Mesodermal cell (in vitro differentiated cells): ENCODE data around the gene CTNS.

Experiments
- H3K27ac ChIP-seq: 2 replicates; pipeline ENCODE4 v1.7.0; 2013; ENCODE audit warnings: mild to moderate bottlenecking, low read depth, low read length, moderate library complexity; ENCODE audit not compliant: severe bottlenecking
- H3K36me3 ChIP-seq: 2 replicates; pipeline ENCODE4 v1.7.1; 2013; ENCODE audit warnings: mild to moderate bottlenecking, low read length, moderate library complexity; ENCODE audit not compliant: control insufficient read depth, insufficient read depth
- H3K4me1 ChIP-seq: one replicate; pipeline ENCODE4 v1.7.1; 2013; ENCODE audit warnings: mild to moderate bottlenecking, low read length; ENCODE audit not compliant: insufficient read depth, control insufficient read depth, poor library complexity, severe bottlenecking
- H3K4me3 ChIP-seq: 2 replicates; pipeline ENCODE4 v1.7.0; 2013; ENCODE audit warnings: low read length, control low read depth, mild to moderate bottlenecking; ENCODE audit not compliant: insufficient read depth, poor library complexity, severe bottlenecking; ENCODE audit errors: extremely low read depth
- H3K9me3 ChIP-seq: 2 replicates; pipeline ENCODE4 v1.7.1; 2013; ENCODE audit warnings: mild to moderate bottlenecking, low read length, moderate library complexity; ENCODE audit not compliant: control insufficient read depth
- WGBS, 2 experiments: methylation state at CpG; one replicate each; pipeline ENCODE4 v1.1.5; 2013; ENCODE audit warnings: missing lambda C conversion rate in 2 of 2; ENCODE audit not compliant: insufficient coverage in 2 of 2; 5-methylcytosine and 5-hydroxymethylcytosine counted together

Gene CTNS

DNA sequence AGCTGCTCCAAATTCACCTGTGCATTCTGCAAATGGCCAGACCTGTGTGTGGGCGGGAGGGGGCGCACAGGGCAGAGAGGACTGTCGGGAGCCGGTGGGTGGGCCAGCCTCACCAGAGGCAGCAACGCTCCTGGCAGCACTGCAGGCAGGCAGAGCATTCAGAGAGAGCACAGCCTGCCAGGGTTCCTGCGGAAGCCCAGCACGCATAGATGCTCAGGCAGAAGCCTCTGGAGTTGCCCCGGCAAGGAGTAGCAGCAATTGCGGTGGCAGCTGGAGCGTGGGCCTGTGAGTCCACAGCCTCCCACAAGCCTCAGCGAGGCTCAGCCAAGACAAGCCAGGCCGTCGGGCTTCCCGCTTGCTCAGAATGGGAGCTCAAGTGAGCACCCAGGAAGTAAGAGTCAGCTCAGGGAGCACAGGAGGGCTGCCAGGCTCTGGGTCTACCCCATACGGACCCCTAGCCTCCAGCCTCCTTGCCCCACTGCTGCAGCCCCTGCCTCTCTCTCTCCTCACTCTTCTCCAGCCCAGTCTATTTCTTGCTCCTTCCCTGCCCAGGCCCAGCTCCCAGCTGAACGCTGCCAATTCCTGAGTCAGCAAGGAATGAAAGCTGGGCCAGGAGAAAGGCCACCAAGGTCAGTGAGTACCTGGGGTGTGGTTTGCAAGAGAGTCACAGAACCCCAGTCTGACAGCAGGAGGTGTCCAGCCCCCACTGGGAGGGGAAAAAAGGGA, 41.7 kb downstream of the CTNS start:
- 59 to 60% methylated on average over 14 to 16 of the region's 16 CpGs for WGBS, 2 experiments
- no peak overlapping the region for H3K4me3 ChIP-seq
- no peaks in the 10 kb centered on the region for H3K9me3 ChIP-seq
- no peak overlapping the region for H3K27ac ChIP-seq
- no peaks in the 10 kb centered on the region for H3K4me1 ChIP-seq
- H3K36me3 ChIP-seq: no peaks in the 10 kb centered on the region

DNA sequence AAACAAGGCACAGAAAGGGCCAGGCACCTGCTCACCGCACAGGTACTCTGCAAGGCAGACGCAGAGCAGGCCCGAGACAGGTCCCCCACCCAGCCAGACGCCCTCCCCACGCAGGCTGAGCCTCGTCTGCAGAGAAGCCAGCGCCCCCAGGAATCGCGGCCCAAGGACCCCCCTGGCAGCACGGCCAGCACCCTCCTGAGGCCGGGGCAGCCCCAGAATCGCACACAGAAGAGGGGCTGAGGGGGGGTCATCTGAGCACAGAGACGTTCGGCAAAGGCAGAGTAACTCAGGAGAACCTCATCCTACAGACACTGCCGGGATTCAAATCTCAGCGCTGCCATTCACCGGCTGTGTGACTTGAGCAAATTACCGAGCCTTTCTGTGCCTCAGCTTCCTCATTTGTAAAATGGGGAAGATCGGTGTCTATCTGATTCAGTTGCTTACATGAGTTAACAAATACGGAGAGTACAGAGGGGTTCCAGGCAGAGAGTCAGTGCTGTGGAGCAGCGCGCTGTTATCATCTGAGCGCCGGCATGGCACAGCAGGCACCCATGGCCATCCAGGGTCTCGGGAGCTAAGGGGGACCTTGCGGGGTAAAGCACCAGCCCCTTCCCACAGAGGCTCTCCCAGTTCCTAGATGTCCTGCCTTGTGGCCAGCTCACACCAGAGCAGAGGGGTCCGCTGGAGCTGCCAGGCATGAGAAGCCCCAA, 42.4 kb downstream of the CTNS start:
- WGBS, 2 experiments: 90 to 93% methylated on average over 21 to 26 of the region's 27 CpGs
- Histone ChIP-seq H3K9me3 (no peaks in the 10 kb centered on the region), H3K4me1 (no peaks in the 10 kb centered on the region)

DNA sequence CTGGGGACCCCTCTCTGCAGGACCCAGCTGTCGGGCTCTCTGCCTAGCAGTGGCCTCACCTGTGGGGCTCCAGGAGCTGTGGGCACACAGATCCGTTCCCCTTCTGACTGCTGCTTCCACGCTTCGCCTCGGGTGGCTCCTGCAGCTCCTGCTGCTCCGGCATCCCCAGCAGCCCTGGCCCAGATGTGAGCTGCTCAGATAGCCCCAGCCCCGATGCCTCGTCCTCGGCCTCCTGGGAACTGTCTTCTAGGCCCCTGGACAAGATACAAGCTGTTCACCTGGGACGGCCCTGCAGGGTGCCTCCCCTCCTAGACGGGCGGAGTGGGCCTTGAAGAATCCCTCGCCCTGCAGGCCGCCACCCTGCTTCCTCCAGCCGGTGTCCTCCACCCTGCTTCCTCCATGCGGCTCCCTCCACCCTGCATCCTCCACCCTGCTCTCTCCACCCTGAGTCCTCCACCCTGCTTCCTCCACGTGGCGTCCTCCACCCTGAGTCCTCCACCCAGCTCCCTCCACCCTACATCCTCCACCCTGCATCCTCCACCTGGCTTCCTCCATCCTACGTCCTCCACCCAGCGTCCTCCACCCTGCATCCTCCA, 43.1 kb downstream of the CTNS start:
- Histone ChIP-seq H3K4me3 (no peak overlapping the region), H3K4me1 (no peaks in the 10 kb centered on the region), H3K36me3 (no peaks in the 10 kb centered on the region), H3K27ac (no peak overlapping the region), H3K9me3 (no peaks in the 10 kb centered on the region)
- WGBS, 2 experiments: 87 to 89% methylated on average over 16 to 20 of the region's 20 CpGs

More for the DNA sequence above, 42.4 kb downstream of the CTNS start:
- no peaks in the 10 kb centered on the region for H3K36me3 ChIP-seq
- H3K27ac ChIP-seq: no peak overlapping the region
- no peak overlapping the region for H3K4me3 ChIP-seq

DNA sequence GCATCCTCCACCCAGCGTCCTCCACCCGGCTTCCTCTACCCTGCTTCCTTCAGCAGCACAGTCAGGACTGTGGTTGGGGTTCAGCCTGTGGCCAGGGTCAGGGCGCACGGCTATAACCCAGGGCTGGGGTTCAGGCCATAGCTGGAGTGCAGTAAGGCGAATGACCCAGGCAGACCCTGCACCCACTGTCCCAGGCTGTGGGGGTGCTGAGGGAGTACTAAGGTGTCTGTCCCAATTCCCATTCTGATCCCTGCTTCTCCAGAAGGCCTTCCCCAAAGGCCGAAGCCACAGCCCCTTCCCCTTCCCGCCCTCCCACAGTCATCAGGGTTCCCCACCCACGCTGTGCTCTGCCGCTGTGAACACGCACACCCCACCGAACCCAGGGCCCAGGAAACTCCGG, 44.5 kb downstream of the CTNS start:
- Histone ChIP-seq H3K4me1 (no peaks in the 10 kb centered on the region), H3K4me3 (no peak overlapping the region), H3K9me3 (no peaks in the 10 kb centered on the region), H3K36me3 (no peaks in the 10 kb centered on the region), H3K27ac (no peak overlapping the region)
- WGBS, 2 experiments: 90 to 94% methylated on average over 10 to 12 of the region's 12 CpGs

DNA sequence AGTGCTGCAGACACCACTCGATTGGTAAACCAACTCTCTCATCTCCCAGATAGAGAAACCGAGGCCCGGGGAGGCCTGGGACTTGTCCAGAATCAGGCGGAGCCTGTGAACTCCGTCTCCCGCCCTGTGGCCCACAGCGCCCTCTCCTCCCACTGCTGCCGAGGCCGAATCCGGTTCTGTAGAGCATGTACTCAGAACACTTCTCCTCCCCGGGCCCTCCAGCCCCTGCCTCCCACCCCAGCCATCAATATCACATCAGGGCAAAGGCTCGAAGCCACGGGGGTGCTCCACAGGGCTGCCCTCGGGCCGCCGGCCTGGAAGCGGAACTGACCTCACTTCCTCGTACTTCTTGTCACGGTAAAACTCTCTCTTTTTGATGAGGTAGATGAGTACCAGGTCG, 45.0 kb downstream of the CTNS start:
- Histone ChIP-seq H3K4me1 (no peaks in the 10 kb centered on the region), H3K4me3 (no peak overlapping the region), H3K36me3 (no peaks in the 10 kb centered on the region), H3K27ac (no peak overlapping the region), H3K9me3 (no peaks in the 10 kb centered on the region)
- WGBS, 2 experiments: 88 to 93% methylated on average over 13 to 20 of the region's 20 CpGs

DNA sequence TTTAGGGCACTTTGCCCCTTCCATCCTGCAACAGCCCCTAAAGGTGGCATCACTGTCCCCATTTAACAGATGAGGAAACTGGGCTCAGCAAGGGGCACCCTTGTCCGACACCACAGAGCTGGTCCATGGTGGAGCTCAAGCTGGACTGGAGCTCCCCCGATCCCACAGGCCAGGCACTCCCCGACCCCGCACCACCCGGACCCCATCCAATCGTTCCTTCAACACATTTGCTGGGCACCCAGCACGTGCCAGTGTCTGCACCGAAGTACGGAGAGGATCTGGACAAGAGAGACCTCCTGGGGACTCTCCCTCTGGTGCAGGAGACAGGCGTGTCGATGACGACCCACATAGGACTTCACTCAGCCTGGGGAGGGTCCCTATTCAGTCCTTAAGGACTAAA, 45.5 kb downstream of the CTNS start:
- 91 to 95% methylated on average over 7 to 10 of the region's 12 CpGs for WGBS, 2 experiments
- no peaks in the 10 kb centered on the region for H3K36me3 ChIP-seq
- H3K4me1 ChIP-seq: no peaks in the 10 kb centered on the region
- H3K9me3 ChIP-seq: no peaks in the 10 kb centered on the region
- no peak overlapping the region for H3K27ac ChIP-seq
- no peak overlapping the region for H3K4me3 ChIP-seq

DNA sequence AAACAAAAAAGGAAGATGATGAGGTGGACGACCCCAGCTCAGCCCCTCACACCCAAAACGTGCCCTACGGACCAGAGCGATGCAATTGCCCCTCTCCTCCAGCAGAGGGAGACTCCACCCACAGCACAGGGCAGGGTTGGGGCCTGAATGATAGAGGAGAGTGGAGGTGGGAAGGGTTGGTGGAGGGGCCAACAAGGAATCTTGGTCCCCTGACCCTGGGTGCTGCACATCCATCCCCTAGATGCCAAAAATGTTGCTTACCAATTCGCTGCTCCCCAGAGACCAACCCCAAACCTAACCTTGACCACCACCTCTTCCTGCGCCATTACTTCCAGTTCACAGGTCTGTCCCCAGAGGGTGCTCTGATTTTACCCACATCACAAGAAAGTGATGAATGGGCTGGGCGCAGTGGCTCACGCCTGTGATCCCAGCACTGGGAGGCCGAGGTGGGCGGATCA, 46.5 kb downstream of the CTNS start:
- Histone ChIP-seq H3K27ac (no peak overlapping the region), H3K36me3 (no peaks in the 10 kb centered on the region), H3K9me3 (no peaks in the 10 kb centered on the region), H3K4me3 (no peak overlapping the region), H3K4me1 (no peaks in the 10 kb centered on the region)
- 57 to 70% methylated on average over 6 of the region's 10 CpGs for whole genome bisulfite sequencing, 2 experiments

DNA sequence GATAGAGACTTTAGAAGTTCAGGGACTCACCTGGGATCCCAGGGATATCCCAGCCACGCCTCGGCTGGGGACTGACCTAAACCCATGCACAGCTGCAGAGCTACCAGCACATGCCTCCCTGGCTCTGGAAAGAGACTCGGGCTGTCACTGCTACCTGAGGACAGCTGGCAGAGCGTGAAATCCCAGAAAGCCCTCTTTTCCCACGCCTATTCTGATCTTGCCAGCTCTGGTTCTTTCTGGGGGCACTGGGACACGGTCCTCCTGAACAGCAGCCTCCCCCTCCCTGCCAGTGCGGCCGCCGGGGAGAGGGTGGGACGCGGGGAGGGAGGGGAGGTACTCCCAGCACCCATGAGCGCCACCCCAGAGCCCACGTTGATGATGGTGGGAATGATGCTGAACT, 48.6 kb downstream of the CTNS start:
- 80 to 87% methylated on average over 3 to 7 of the region's 13 CpGs for WGBS, 2 experiments
- H3K9me3 ChIP-seq: no peaks in the 10 kb centered on the region
- no peak overlapping the region for H3K27ac ChIP-seq
- no peaks in the 10 kb centered on the region for H3K4me1 ChIP-seq
- H3K36me3 ChIP-seq: no peaks in the 10 kb centered on the region
- no peak overlapping the region for H3K4me3 ChIP-seq

DNA sequence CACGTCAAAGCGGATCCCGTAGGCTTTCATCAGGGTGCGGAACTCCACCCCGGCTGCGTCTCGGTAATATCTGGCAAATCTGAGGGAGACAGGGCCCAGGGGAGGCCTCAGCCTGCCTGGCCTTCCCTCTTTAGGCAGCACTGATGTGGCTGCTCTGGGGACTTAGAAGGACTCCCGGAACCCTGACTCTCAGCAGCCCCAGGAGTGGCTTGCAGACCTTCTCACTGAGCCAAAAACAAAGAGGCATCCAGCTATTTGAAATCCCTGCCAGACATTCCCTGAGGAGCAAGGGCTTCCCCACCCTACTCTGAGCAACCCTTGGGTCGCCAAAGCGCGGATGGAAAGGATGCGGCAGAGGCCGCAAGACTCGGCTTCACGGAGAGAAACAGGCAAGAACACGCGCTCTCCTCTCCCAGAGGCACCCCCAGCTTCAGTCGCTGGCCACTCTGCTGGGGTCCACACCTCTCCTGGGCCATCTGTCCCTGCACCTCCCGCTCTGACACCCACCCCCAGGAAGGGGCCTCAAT, 51.5 kb downstream of the CTNS start:
- Histone ChIP-seq H3K4me1 (no peaks in the 10 kb centered on the region), H3K36me3 (no peaks in the 10 kb centered on the region), H3K27ac (no peak overlapping the region), H3K9me3 (no peaks in the 10 kb centered on the region), H3K4me3 (no peak overlapping the region)
- 73 to 77% methylated on average over 15 to 19 of the region's 19 CpGs for WGBS, 2 experiments

DNA sequence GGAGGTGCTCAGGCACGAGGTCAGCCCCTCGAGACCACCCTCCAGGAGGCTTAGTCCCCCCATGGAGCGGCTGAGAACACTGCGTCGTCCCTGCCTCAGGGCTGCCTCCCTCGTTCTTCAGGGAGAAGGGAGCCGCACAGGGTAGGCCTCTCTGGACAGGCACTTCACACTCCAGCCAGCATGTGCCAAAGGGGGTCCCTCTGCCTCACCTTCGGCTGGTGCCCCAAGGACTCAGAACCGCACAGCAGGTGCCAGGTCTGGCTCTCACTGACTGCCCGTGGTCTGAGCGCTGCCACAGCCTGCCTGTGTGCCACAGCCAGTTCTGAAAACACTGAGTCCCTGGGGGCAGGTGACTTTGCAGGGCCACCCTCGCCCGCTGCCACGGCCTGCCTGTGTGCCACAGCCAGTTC, 52.3 kb downstream of the CTNS start:
- Histone ChIP-seq H3K27ac (no peak overlapping the region), H3K36me3 (no peaks in the 10 kb centered on the region), H3K4me1 (no peaks in the 10 kb centered on the region), H3K9me3 (no peaks in the 10 kb centered on the region), H3K4me3 (no peak overlapping the region)
- 81 to 84% methylated on average over 9 to 10 of the region's 14 CpGs for WGBS, 2 experiments
